ENCODE measurements around the gene RBMX. TPM values are rescaled to one million over a fixed set of nuclear protein-coding genes. Genes with fewer than 3 reads are reported as not detected.
A peak's percentile ranks its signal among the peaks of the same experiment; 100 is the strongest.

Gene RBMX
- total RNA-seq, 4 donors from 2014 or later: 158 to 329 (median 317) TPM

- TF ChIP-seq EP300 (IDR thresholded peaks at IDR 0.05): no peak
- no peak for TF ChIP-seq POLR2A (IDR thresholded peaks at IDR 0.05)
- TF ChIP-seq POLR2AphosphoS5 (IDR thresholded peaks at IDR 0.05): no peak
- no peak for TF ChIP-seq CTCF (IDR thresholded peaks at IDR 0.05)
- H3K36me3 ChIP-seq: peaks cover 0 to 60% of the 10 kb centered on the region in 2 donors
- H3K27me3 ChIP-seq: no peaks in the 10 kb centered on the region
- H3K4me3 ChIP-seq: no peak overlapping the region
- no peak for ATAC-seq
- H3K4me1 ChIP-seq: peaks cover 0 to 33% (median 0%) of the 10 kb centered on the region in 3 donors
- WGBS, 2 donors (ENCODE audit: low coverage in 1 of 2): 60 to 86% methylated on average over 1 of the region's 9 CpGs
- no peaks in the 10 kb centered on the region for H3K9me3 ChIP-seq
- peak overlapping the region in 1 of 4 donors; percentile 35 for H3K27ac ChIP-seq
Observed at GRCh38 chrX:136868283-136869055, 12.1 kb downstream of the RBMX start.

- Histone ChIP-seq H3K4me3 (no peak overlapping the region), H3K4me1 (peaks cover 0 to 33% (median 0%) of the 10 kb centered on the region in 3 donors), H3K36me3 (peaks cover 0 to 60% of the 10 kb centered on the region in 2 donors), H3K9me3 (no peaks in the 10 kb centered on the region), H3K27me3 (no peaks in the 10 kb centered on the region), H3K27ac (peak overlapping the region in 1 of 4 donors; percentile 35)
- 33 to 62% methylated on average over 1 to 3 of the region's 3 CpGs for WGBS, 2 donors (ENCODE audit: low coverage in 1 of 2)
- TF ChIP-seq EP300 (IDR thresholded peaks at IDR 0.05) (no peak), POLR2AphosphoS5 (IDR thresholded peaks at IDR 0.05) (no peak), POLR2A (IDR thresholded peaks at IDR 0.05) (no peak), CTCF (IDR thresholded peaks at IDR 0.05) (no peak)
- no peak for ATAC-seq
Observed at GRCh38 chrX:136867518-136867917, 13.0 kb downstream of the RBMX start.

- peak; percentile 68 for TF ChIP-seq POLR2AphosphoS5 (IDR thresholded peaks at IDR 0.05)
- TF ChIP-seq POLR2A (IDR thresholded peaks at IDR 0.05): no peak
- peak; percentile 62 for ATAC-seq
- no peaks in the 10 kb centered on the region for H3K9me3 ChIP-seq
- 6 to 41% methylated on average over 4 of the region's 4 CpGs for WGBS, 2 donors (ENCODE audit: low coverage in 1 of 2)
- peak overlapping the region in 3 of 4 donors; percentile 35 to 49 (median 48) for H3K27ac ChIP-seq
- H3K4me1 ChIP-seq: peaks cover 0 to 33% (median 0%) of the 10 kb centered on the region in 3 donors
- H3K36me3 ChIP-seq: peaks cover 0 to 60% of the 10 kb centered on the region in 2 donors
- no peak overlapping the region for H3K4me3 ChIP-seq
- H3K27me3 ChIP-seq: no peaks in the 10 kb centered on the region
Observed at GRCh38 chrX:136867096-136867491, 13.4 kb downstream of the RBMX start.

DNA sequence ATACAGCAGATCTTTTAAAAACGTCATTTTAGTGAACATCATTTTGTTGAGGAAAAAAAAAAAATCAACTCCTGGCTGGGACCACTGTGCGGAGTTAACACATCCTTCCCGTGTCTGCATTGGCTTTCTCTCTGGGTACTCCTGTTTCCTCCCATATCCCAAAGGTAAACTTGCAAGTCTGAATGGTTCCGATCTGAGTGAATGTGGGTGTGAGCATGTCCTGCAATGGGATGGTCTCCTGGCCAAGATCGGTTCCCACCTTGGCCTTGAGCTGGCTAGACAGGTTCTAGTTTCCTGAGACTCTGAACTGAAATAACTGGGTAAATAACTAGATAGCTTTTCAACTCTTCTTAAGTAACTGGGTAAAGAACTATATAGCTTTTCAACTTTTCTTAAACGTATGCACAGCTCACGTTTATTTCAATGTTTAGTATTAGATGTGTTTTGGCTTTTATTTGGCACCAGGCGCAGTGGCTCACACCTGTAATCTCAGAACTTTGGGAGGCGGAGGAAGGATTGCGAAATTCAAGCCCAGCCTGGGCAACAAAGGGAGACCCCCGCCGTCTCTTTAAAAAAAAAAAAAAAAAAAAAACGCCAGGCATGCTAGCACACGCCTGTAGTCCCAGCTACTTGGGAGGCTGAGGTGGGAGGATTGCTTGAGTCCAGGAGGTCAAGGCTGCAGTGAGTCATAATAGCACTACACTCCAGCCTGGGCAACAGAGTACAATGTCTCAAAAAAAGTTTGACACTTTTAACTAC lies 14.0 kb downstream of the RBMX start:
- peak; percentile 25 for ATAC-seq
- H3K36me3 ChIP-seq: peaks cover 0 to 60% of the 10 kb centered on the region in 2 donors
- H3K27me3 ChIP-seq: no peaks in the 10 kb centered on the region
- TF ChIP-seq CTCF (IDR thresholded peaks at IDR 0.05): no peak
- TF ChIP-seq POLR2A (IDR thresholded peaks at IDR 0.05): no peak
- TF ChIP-seq POLR2AphosphoS5 (IDR thresholded peaks at IDR 0.05): no peak
- no peak for TF ChIP-seq EP300 (IDR thresholded peaks at IDR 0.05)
- no peaks in the 10 kb centered on the region for H3K9me3 ChIP-seq
- H3K27ac ChIP-seq: peak overlapping the region in 3 of 4 donors; percentile 35 to 49 (median 48)
- H3K4me1 ChIP-seq: peaks cover 0 to 33% (median 0%) of the 10 kb centered on the region in 3 donors
- WGBS, 2 donors (ENCODE audit: low coverage in 1 of 2): 22 to 73% methylated on average over 5 to 10 of the region's 14 CpGs
- H3K4me3 ChIP-seq: no peak overlapping the region
